ENCODE results near the gene DSC3.

DNA sequence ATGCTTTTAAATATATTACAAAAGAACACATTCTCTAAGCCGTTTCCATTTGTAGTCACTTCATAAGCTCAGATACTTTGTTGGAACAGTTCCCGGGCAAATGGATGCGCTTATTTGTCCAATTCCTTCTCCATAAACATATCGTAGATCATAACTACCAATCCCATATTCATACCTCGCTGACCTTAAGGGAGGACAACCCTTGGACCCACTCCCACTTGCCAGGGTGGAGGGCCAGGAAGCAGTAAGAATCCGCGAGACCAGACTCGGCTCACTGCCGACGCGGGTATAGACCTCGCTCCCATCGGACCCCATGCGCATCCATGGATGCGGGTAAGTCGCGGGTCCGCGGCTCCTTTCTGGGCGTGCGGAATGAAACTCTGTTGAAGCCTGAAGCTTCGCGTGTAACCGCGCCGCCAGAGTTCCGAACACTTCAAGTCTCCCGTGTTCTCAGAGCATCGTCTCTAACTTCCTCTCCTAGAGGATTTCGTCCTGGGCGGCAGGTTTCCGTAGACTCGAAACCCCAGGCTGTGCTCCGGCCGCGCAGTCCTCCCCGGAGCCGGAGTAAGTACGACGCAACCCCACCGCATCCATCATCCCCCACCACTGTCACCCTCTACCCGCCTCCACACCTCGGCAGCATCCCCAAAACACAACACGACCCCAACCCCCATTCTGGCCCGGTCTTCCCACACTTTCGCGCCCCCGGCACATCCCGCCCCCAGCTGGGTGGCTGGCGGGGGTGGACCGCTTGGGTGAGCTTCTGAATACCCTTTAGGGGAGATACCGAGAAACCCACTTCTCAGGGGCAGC, 1.1 kb downstream of the DSC3 start:
- TF ChIP-seq POLR2A (IDR thresholded peaks at IDR 0.05; ENCODE audit: low read length) (no peak), RAD21 (conservative IDR thresholded peaks at IDR 0.05 in 1 of 2, IDR thresholded peaks at IDR 0.05 in 1 of 2) (no peak), MYC (IDR thresholded peaks at IDR 0.05; ENCODE audit: borderline replicate concordance, low read length) (no peak), CBX2 (IDR thresholded peaks at IDR 0.05; ENCODE audit: borderline replicate concordance, low read depth) (no peak), REST (IDR thresholded peaks at IDR 0.05) (no peak), KDM1A (IDR thresholded peaks at IDR 0.05; ENCODE audit: low read depth) (no peak), PBX3 (IDR thresholded peaks at IDR 0.05) (no peak), SREBF2 (IDR thresholded peaks at IDR 0.05) (no peak), KDM5A (IDR thresholded peaks at IDR 0.05) (no peak)
- TF ChIP-seq, protein P1, sequence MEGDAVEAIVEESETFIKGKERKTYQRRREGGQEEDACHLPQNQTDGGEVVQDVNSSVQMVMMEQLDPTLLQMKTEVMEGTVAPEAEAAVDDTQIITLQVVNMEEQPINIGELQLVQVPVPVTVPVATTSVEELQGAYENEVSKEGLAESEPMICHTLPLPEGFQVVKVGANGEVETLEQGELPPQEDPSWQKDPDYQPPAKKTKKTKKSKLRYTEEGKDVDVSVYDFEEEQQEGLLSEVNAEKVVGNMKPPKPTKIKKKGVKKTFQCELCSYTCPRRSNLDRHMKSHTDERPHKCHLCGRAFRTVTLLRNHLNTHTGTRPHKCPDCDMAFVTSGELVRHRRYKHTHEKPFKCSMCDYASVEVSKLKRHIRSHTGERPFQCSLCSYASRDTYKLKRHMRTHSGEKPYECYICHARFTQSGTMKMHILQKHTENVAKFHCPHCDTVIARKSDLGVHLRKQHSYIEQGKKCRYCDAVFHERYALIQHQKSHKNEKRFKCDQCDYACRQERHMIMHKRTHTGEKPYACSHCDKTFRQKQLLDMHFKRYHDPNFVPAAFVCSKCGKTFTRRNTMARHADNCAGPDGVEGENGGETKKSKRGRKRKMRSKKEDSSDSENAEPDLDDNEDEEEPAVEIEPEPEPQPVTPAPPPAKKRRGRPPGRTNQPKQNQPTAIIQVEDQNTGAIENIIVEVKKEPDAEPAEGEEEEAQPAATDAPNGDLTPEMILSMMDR (IDR thresholded peaks at IDR 0.05) = no peak
- TF ChIP-seq, protein P2, sequence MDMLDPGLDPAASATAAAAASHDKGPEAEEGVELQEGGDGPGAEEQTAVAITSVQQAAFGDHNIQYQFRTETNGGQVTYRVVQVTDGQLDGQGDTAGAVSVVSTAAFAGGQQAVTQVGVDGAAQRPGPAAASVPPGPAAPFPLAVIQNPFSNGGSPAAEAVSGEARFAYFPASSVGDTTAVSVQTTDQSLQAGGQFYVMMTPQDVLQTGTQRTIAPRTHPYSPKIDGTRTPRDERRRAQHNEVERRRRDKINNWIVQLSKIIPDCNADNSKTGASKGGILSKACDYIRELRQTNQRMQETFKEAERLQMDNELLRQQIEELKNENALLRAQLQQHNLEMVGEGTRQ (IDR thresholded peaks at IDR 0.05) = no peak
